Smooth muscle cell of bladder (primary cell): Measurements from ENCODE around the gene C12orf60. TPM values are rescaled to one million over a fixed set of nuclear protein-coding genes. Genes with fewer than 3 reads are reported as not detected.

Source experiments
- total RNA-seq: library from RNA; depleted of rRNA; stranded (reverse); fragments of >200 nt; gene quantifications from 2 replicates; pipeline ENCODE4 v1.2.3, GENCODE V29; 2014

Gene C12orf60, protein sequence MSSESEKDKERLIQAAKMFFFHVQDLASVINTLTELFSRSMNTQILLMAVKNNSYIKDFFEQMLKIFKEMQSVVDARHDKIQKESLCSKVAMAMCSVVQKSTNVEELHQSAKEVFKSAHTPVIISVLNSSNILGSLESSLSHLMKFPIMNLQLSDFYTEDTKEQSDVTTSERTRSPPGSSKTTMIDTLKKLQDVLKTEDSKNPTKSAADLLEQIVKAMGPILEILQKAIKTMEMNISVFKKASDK
- total RNA-seq: 0.57 and 0.74 TPM in 2 replicates

DNA sequence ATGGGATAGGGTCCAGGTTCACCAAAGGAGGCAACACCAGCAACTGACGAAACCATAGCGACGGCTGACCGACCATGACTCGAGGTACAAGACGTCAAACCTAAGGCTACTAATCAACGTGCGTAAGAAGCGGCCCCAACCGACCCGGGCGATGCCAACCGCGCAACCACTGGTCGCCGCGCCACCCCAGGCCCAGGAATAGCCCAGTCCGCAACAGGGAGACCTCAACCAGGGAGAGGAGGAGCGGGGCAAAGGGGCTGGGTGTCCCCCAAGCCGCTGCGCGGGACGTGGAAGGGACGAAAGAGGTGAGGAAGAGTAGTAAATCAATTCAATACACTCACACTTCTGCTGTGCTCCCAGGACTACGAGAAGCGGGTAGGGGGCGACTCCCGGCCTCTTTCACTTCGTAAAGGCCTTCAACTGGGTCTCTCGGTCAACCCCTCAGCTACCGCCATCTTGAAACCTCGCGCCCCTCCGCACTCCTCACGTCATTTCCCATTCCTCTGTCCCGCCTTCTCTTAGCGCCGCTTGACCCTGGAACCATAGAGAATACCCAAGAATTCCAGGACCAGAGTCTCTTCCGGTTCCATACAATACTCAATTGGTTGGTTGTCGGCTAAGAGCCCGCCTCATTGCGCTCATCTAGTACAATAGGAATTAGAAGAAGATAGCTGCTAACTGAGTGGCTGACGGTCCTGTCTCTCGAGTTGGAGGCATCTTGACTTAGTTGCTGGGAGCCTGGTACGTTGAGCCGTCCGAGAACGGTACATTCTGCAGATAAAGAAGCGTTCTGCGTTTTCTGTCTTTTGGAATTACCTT lies at the start of gene C12orf60, which contains the start of gene WBP11:
Gene C12orf60, plus strand, starts transcription at position 660 of the 819 bp plus-strand sequence. CDS start 19,266 bp downstream, outside the sequence.
Gene WBP11, minus strand, starts transcription at position 468 of the 819 bp plus-strand sequence. CDS start 2,095 bp downstream, outside the sequence.

DNA sequence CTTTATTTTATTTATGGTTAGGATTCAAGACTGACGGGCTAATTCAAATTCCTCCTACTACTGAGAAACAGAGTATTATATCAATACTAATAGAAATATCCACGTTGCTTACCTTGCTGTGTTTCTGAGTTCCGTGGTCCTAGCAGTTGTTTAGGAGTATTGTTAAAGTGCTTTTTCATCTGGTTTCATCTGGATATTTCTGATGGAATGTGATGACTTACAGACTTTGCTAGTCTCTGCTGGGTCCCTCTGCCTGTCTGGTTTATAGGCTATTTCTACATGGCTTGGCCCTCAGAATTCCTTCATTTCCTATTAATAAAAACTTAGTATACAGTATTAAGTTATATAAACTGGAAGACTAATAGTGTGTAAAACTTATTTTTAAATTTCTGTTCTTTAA lies 10.5 kb downstream of the C12orf60 start, which contains the start of gene SMCO3:
Gene SMCO3, minus strand, starts transcription at position 169 of the 400 bp plus-strand sequence. CDS start 7,502 bp downstream, outside the sequence.

DNA sequence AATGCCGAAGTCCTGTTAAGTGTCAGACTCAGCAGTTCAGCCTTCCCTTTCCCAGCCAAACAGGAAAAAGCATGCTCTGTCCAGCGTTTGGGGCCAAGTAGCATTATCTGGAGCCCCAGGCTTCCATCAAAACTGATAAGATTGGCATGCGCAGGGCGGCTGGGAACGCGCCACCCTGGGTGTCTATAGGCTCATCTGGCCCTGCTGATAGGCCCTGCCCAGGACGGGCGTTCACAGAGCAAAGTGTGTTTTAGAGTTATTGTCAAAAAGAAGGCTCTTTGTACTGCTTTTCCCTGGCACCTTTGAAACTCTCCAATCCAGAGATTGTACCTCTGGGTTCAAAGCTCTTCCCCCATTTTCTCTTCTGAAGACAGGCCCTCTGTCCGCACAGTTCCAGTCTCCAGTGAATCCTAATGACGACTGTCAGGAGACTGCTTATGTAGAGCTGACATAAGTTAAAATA lies 40.0 kb downstream of the C12orf60 start, which contains the start of gene ART4:
Gene ART4, minus strand, starts transcription at position 102 of the 463 bp plus-strand sequence. CDS start 413 bp downstream, outside the sequence.

Other genes starting within 250 kb of the C12orf60 start
- gene PLBD1, start 235.8 kb upstream of the C12orf60 start, total RNA-seq: 1.1 and 3.2 TPM in 2 replicates
- not detected in 2 replicates for gene GUCY2C, start 107.1 kb upstream of the C12orf60 start, total RNA-seq
- 10.0 and 11.4 TPM in 2 replicates for gene WBP11, start 192 bp upstream of the C12orf60 start, total RNA-seq
- 0.71 and 0.92 TPM in 2 replicates for gene SMCO3, start 10.5 kb downstream of the C12orf60 start, total RNA-seq
- gene ART4, start 39.9 kb downstream of the C12orf60 start, total RNA-seq: under 0.01 TPM in 2 replicates
- gene MGP, start 82.2 kb downstream of the C12orf60 start, total RNA-seq: 8.0 and 15.5 TPM in 2 replicates
- not detected in 2 replicates for gene ERP27, start 134.9 kb downstream of the C12orf60 start, total RNA-seq
- gene ARHGDIB, start 157.9 kb downstream of the C12orf60 start, total RNA-seq: 1.1 and 1.2 TPM in 2 replicates
- not detected in 2 replicates for gene PDE6H, start 169.4 kb downstream of the C12orf60 start, total RNA-seq